ENCODE data around the gene GPC6.

GPC6 gene

DNA sequence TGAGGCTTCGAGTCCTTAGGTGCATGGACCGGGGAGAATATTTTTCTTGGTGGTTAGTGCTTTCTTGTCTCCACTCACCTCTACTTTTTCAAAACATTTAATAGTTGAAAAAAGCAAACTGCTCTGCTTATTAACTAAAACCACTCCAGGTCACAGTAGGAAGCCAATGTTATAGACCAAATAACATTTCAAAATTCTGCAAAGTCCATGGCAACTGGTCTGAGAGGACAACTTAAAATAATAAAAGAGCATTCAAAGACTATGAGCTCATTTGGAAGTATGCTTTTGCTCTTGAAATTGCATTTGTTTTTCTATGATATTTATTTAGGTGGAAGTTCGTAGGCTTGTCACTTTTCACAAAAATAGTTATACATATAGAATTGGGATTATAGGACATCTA, 769.9 kb downstream of the GPC6 start:
- no peak for DNase-seq

DNA sequence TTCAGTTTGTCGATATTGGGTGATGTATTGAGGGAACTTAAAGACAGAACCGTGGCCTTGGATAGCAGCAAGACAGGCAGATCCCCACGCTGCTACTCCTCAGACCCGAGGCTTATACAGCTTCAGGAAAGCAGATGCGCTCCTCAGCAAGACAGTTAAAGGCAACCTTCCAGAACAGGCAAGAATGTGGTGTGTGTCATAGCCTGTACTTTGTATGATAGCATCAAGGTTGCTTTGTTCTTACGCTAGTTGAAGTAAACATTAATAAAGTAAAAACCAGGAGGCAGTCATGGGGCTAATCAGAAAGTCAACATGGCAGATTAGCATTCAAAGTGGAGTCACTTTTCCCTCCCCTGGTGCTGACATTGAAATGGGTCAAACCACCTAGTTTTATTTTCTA, 779.7 kb downstream of the GPC6 start:
- no peak for DNase-seq

DNA sequence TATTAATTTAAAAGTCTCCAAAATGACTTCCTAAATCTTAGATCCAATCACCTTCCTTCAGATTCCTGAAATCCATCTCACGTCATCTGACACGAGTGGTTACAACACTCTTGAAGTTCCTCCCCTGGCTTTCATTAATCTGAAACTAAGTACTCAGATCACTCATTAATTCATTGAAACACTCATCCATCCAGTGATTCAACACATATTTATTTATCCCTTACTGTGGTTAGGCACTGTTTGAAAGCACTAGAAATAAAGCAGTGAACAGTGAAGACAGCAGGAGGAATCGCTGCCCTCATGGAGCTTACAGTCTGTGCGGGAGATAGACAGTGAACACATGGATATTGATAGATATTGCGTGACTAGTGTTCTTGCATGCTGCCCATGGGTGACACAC, 780.5 kb downstream of the GPC6 start:
- DNase-seq = no peak

DNA sequence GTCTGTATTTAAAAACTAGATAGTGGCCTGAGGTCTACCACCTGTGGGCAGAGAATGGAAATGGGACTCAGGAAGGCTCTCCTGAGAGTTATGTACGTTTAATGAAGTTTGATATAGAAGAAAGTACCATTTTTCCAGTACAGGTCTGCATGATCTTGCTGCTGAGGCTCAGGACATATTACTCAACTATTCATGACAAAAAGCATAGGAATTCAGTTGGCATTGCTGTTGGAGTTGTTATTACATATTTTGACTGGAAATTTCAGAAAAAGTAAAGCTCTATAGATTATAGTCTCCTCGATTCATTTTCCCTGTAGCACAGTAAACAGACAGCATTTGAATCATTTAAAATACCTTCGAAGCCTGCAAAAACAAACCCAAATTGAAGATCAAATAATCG, 783.1 kb downstream of the GPC6 start:
- no peak for DNase-seq

DNA sequence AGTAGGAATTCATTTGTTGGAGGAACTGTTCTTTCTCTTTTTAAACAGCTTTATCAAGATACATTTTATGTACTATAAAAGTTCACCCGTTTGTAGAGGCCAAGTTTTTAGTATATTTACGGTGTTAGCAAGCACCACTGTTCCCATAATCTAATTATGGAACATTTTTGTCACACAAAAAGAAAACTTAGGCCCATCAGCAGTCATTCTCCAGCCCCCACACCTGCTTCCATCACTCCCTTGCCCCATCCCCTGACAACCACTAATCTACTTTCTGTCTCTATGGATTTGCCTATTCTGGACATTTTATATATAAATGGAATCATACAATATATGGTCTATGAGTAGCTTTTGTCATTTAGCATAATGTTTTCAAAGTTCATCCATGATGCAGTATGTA, 787.9 kb downstream of the GPC6 start:
- DNase-seq = no peak

DNA sequence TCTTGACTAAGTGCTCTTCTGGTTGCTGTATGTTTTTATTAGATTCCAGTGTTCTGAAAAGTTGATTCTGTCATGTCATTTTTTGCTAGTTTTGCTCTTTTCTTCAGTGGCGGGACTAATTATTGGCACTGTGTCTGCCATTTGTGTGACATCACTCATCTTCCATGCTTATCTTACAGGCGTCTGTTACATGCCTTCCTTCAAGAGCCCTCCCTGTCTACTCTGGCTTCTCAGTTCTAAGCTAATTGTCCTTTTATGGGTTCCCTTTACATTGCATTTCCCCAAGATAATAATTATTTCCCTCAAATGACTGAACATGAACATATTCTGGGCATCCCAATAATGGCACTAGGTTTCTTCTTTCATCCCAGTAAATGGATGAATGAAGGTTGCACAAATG, 793.8 kb downstream of the GPC6 start:
- no peak for DNase-seq

DNA sequence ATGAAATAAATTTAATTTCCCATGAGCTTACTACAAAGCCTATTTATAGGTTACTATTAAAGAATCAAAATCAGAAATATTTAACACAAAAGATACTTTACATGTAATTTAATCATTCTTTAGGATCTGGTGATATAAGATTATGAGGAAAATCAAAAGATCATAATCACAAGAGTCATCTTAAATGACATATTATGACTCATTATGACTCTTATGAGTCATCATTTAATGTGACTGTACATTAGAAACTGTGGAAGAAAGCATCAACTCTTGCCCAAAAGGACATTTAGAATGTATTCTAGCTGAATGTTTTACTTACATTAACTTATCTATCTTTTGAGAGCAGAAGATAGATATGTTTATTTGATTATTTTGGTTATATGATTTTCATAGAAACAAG, 794.2 kb downstream of the GPC6 start:
- peak in 1 of 5 experiments; percentile 8 for DNase-seq

DNA sequence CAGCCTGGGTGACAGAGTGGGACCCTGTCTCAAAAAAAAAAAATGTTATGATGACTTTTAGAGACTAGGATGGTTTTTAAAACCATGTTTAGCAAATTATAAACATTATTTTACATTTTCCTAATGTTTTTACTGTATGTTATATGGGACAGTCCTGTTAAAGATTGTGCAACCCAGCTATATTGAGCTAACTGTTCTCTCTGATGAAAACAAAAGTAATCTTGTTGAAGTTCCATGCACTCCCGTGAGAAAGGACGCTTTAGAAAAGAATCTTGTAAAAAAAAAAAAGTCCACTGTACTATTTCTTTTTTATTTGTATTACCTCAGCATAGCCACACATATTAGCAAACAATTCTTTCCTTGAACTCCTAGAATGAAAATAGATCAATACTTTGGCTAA, 801.6 kb downstream of the GPC6 start:
- DNase-seq = no peak

DNA sequence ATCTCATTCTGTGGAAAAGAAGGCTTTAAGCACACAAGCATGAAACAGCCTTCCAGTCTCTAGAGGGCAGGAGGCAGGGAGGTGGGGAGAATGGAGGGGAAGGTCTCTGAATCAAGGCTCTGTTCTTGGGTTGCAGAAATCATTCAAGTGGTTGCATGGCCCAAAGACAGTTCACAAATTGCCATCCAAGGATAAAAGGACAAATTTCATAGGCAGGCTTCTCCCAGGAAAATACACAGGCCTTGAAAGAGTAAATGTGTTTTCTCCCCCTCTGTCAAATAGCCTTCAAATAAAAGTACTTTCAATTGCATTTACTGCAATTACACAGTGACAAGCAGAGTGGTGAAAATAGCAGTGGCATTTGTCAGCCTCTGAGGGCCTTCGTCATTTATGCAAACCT, 802.0 kb downstream of the GPC6 start:
- no peak for DNase-seq

DNA sequence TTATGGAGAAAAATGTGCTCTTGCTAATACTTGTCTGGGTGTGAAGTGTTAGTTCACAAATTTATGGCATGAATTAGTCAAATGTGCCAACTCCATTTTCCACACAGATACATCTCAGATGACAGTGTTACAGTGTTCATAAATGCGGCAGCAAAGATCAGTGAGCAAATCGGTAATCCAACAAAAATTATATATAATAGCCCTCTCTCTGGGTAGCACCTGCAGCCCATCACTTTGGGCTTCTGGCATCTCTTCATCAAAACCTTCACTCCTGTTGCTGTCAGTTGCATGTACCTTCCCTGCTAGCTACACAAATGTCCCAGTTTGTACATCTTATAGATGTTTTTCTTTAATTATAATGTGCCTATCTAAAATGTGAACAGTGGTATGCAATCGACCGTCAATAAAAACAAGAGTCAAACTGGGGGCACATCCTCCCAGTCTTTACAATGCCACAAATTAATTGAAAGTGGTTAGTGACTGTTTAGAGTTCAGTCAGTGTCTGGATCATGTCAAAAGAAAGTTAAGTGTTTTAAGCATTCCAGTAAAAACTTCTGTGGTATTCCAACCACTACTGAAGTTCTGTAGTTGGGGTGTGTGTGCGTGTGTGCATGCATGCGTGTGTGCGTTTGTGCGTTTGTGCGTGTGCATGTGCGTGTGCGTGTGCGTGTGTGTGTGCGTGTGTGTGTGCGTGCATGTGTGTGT, 804.0 kb downstream of the GPC6 start:
- DNase-seq = no peak

DNA sequence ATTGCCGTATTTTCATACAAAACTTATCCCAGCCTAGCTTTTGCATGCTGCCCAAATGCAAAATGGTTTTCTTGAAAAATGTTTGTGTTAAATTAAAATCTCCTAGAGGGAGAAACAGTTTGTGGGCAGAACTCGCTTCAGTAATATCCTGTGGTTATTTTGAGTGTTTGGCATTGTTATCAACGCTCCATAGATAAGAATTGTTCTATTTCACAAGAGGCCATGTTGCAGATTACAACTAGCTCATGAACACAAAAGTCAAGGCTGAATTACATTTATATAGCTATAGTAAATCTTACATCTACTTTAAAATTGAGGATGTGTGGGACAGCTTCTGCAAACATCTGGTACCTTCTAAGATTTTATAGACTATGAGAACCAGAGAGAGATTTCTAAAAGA, 805.0 kb downstream of the GPC6 start:
- DNase-seq = no peak

DNA sequence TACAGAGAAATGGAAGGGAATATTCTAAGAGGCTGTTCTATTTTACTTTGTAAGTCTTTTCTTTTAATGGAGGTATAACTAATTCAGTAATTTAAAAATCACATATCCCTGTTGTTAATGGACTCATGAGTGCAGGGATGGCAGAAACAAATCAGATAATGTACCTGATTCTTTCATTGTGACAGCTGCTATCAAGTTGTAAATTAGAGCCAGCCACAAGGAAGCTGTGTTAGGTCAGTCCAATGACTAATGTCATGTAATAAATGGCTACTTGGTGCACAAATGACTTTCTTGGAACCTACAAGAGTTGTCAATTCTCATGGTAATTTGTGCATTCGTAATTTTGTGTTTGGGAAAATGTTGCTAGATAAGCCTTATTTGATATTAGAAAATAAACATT, 806.5 kb downstream of the GPC6 start:
- DNase-seq = no peak

DNA sequence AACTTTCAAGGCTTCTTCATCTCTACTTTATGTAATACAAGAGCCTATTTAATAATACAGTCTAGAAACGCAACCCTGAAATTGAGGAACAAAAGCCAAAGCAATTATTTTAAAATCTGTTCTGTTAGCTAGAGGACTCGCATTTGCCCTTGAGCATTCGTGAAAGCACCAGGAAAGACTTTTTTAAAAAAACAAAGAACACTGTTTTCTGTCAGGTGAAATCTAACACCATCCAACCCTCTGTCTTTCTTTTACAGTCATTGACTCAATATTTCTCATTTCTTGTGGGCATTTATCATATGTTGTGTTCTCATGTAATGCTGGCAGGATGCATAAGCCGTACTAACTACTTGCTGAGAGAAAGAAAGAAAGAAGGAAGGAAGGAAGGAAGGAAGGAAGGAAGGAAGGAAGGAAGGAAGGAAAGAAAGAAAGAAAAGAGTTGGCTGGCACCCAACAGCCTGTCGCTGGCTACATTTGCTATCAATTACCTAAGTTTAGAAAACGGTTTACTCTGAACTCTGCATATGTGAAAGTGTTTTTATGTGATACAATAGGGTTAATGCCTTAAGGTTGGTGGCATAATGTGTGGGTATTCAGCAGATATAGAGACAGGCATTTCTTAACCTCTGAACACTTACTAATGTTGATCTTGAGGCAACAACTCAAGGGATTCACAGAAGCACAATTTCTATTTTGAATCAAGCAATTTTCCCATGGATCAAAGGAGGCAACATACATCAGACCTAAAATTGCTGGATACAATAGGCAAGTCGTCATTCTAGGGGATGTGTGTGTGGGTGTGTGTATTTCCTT, 807.4 kb downstream of the GPC6 start:
- no peak for DNase-seq

DNA sequence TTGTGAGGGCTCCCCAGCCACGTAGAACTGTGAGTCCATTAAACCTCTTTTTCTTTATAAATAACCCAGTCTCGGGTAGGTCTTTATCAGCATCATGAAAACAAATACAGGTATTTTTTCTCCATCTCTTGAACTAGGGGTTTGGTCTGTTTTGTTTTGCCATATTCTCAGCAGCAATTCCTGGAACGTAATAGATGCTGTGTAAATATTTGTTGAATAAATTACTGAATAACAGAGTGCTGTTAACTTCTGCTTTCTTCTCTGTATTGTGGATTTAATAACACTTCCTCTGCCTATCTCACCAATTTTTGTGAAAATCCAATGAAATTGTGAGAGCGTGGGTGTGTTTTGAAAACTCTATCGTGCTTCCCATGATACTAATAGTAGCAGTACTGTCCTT, 823.4 kb downstream of the GPC6 start:
- DNase-seq = no peak

DNA sequence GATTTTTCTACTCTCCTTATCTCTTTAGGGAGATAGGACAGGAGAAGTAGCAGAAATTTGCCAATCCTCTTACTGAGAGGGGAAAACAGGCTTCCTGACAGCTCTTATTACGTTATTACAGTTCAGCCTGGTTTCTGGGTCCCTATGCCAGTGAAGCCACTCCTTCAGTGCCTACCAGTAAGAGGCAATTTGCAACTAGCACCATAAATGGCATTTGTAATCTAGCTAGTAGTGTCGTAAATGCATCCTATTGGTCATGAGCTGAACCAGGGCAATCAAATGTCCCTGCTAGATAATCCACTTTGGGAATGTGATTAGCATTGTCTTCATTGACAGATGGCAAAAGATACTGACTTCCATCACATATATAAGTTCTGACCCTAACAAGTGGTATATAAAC, 824.1 kb downstream of the GPC6 start:
- no peak for DNase-seq

DNA sequence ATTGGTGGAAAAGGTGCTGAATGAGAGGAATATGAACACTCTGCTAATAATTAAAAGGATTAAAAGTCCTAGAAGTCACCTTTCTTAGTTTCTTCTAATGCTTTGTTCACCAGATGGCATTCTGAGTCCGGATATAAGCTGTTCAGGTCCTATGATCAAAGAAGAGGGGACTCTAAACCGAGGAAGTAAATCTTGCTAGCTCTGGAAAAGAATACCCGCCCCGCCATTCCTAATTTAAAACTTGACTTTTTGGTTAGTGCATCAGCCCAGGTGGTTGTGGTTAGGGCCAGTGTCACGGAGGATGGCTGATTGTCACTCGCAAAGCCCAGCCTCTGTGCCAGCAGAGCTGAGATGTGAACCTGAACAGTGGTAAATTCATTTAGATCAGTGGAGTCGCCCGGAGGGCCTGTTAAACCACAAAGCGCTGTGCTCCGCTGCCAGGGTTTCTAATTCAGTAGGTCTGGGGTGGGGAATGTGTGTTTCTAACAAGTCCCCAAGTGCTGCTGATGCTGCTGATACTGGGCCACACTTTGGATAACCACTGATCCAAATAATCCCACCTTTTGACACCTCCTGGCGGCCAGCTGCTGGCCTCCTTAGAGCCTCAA, 827.5 kb downstream of the GPC6 start:
- peak in 1 of 5 experiments; percentile 4 for DNase-seq

DNA sequence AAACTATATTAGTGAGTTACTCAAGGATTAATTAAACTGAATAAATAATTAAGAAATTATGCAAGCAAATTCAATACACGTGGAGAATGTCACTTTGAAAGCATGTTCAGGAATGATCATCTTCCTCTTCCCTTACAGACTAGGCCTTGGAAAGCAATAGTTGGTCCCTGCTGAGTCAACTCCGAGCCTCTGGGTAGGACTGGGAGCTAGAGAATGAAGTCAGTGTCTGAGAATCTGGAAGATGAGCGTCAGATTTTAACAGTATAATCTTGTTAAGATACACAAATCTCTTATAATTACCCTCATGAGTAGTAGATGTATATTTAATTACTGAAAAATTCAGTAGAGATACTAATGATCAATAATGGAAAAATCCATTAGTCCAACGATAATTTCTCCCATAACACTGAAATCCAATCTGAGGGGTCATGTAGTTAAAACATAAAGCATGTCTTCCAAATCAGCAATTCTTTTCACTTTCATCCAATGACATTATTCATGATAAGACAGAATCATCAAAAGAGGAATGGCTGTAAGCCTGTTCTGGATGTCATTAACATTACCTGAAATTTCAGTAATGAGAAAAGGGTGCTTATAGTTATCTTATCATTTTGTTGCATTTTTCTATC, 829.9 kb downstream of the GPC6 start:
- no peak for DNase-seq

DNA sequence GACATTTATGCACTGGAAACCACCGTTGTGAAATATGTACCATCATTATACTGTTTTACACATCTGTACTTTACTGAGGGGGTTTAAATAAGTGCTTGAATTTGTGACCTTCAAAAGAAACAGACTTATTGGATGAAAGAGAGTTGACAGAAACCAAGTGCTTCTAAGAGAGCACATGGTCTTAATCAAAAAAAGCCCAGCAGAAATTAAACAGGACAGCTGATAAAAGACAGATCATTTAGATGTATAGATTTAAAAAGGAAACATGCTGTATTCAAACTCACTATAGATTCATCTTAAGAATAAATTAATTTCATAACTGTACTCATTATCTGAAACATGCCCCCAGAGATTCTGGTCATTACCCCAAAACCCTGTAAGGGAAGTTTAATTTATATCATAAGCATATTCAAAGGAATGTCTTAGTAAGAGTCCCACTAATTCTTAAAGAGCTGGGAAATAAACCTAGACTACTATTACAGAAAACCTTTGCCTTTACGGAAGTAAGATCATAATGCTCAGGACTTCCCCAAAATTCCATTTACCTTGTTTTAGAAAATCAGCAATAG, 831.1 kb downstream of the GPC6 start:
- no peak for DNase-seq

DNA sequence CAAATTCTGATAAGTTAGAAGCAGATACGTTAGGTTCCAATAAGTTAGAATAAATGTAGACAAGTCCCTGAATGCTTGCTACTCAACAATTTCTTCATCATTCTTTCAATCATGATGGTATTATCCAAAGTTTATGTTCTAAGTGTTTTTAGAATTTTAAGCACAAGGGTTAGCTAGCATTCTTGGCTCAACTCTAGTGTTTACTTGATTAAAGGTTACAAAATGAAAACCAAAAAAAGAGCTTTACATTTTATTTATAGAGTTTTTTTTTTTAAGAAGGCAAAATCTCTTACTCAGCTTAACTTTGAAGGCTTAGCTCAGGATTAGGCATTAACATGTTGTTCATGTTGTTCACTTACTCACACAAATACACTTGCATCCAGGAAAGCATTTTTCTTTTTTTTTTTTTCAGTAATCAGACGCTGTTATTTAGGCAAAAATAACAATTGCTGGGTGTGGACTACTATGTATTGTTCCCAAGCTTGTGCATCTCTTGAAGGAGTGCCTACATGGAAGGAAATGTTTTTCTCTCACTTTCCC, 832.3 kb downstream of the GPC6 start:
- no peak for DNase-seq

DNA sequence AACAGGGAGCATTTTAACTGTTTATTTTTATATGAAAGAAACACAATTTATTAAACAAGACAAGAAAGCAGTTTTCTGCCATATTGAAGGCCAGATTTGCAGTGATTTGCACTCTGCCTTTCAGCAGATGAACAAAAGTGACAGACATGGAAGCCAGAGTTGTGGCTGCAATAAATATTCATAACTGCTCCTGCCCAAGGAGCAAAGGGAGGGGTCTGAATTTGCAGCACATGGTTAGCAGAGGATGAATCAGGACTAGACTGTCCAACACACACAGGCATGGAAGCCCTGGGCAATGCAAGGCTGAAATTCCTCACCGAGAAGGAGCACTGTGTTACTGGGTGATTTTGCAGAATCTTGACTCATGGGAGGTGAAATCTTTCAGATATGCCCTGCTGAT, 834.7 kb downstream of the GPC6 start:
- no peak for DNase-seq

DNA sequence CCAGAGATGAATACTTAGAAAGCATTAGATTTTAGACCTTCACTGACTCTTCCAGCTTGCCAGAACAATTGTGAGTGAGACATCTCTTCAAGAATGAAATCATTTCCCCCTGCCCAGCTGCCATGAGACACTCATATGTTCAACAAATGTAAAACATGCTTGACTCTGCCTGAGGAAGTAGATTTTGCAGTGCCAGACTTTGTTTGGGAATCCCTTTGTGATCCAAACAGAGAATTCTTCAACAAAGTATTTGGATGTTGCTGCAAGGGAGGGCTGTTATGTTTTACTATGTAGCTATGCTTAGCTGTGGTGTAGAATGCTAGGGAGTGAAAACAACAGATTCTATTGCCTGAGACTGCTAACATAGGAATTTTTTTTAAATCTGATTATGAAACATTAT, 836.5 kb downstream of the GPC6 start:
- DNase-seq = no peak

DNA sequence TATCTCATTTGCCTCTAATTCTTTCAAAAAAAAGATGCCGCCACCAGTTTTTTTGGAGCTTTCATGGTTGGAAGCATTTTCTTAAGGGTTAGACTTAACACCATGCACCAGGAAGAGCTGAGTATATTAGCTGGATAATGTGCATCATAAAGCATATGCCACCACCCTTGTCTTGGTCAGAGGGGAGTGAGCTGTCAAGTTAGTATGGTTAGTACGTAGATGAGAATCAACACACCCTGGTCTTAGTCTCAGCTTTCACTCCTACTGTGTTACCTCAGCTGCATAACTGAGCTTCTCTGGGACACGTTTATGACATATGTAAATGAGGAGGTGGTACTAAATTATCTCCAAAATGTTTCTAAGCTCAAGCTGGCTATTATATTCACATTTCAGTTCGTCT, 837.2 kb downstream of the GPC6 start:
- DNase-seq = no peak

DNA sequence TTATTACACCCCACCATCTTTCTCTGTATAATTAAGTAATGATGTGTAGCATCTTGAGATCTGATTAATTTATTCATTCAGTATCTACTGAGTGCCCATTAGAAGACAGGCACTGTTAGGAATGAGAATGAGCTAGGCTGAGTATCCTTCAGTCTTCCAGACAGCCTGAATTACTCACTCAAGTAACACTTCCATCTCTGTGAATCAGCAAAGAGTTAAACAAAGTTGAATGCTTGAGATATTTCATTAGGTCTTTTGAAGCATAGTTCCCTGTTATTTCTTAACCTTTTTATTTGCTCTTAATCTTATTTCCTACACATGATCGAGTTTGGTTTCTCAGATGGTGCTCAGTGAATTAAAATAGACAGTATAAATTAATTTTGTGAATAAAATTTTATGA, 839.1 kb downstream of the GPC6 start:
- no peak for DNase-seq
